ENCODE data around the gene SLC38A3.

- TF ChIP-seq CTCF (IDR thresholded peaks at IDR 0.05) (no peak), POLR2A (IDR thresholded peaks at IDR 0.05) (no peak)
Observed at GRCh38 chr3:50184242-50184978, 20.7 kb upstream of the SLC38A3 start.

Measured in esophagus squamous epithelium (tissue), 4 donors.